Natural killer cell treated with Interleukin-12 subunit alpha and Interleukin-12 subunit beta and Interleukin-15 and Interleukin-18, amount 100 ng/mL, for 72 hours (primary cell): ENCODE results near the gene FUBP3. TPM values are rescaled to one million over a fixed set of nuclear protein-coding genes. Genes with fewer than 3 reads are reported as not detected.

Experiments
- ATAC-seq, 2 donors: fragments of 150-1000 bp; cut with Tn5 transposase in 1 of 2; sonication (Bioruptor Pico), chemical (Tn5 transposase) in 1 of 2; 2 replicates each; pipeline ENCODE4 v1.10.0; 2021
- DNase-seq: peaks from one replicate; pipeline ENCODE4 v3.0.0; 2022; ENCODE audit warnings: low spot score
- H3K27ac Mint-ChIP-seq, 2 donors: 1 replicate in 1 of 2; 2 replicates in 1 of 2; pipeline ENCODE4 v1.8.0; 2022; ENCODE audit warnings: mixed read lengths in 2 of 2, mild to moderate bottlenecking in 1 of 2, moderate library complexity in 1 of 2
- H3K27me3 Mint-ChIP-seq, 2 donors: 1 replicate in 1 of 2; 2 replicates in 1 of 2; pipeline ENCODE4 v1.8.0; 2022; ENCODE audit warnings: mixed read lengths in 2 of 2
- H3K36me3 Mint-ChIP-seq: one replicate; pipeline ENCODE4 v1.8.0; 2022; ENCODE audit warnings: mixed read lengths
- H3K4me1 Mint-ChIP-seq, 2 donors: 1 replicate in 1 of 2; 2 replicates in 1 of 2; pipeline ENCODE4 v1.8.0; 2022; ENCODE audit warnings: low read depth in 2 of 2, mixed read lengths in 2 of 2, mild to moderate bottlenecking in 1 of 2
- H3K4me3 Mint-ChIP-seq: one replicate; pipeline ENCODE4 v1.8.0; 2022; ENCODE audit warnings: mixed read lengths
- H3K9me3 Mint-ChIP-seq: 2 replicates; pipeline ENCODE4 v1.8.0; 2022; ENCODE audit warnings: mixed read lengths
- total RNA-seq, 2 donors: library from RNA; stranded (reverse); gene quantifications; one replicate each; pipeline ENCODE4 v1.2.3, GENCODE V29; 2022

FUBP3 gene
- total RNA-seq, 2 donors from 2014 or later: 43.8 to 47.2 TPM

- H3K27me3 Mint-ChIP-seq: peaks cover 0 to 2% of the 10 kb centered on the region in 2 donors
- no peaks in the 10 kb centered on the region for H3K9me3 Mint-ChIP-seq
- H3K4me3 Mint-ChIP-seq: no peak overlapping the region
- ATAC-seq (no peak), DNase-seq (no peak)
- no peak overlapping the region for H3K27ac Mint-ChIP-seq
- H3K36me3 Mint-ChIP-seq: no peaks in the 10 kb centered on the region
- peaks cover 11 to 15% of the 10 kb centered on the region in 2 donors for H3K4me1 Mint-ChIP-seq
Measured at GRCh38 chr9:130575514-130575913, 3.9 kb upstream of the FUBP3 start.

- peaks cover 17 to 21% of the 10 kb centered on the region in 2 donors for H3K4me1 Mint-ChIP-seq
- H3K4me3 Mint-ChIP-seq: no peak overlapping the region
- peaks cover 0 to 2% of the 10 kb centered on the region in 2 donors for H3K27me3 Mint-ChIP-seq
Measured at GRCh38 chr9:130576176-130576575, 3.2 kb upstream of the FUBP3 start.

DNA sequence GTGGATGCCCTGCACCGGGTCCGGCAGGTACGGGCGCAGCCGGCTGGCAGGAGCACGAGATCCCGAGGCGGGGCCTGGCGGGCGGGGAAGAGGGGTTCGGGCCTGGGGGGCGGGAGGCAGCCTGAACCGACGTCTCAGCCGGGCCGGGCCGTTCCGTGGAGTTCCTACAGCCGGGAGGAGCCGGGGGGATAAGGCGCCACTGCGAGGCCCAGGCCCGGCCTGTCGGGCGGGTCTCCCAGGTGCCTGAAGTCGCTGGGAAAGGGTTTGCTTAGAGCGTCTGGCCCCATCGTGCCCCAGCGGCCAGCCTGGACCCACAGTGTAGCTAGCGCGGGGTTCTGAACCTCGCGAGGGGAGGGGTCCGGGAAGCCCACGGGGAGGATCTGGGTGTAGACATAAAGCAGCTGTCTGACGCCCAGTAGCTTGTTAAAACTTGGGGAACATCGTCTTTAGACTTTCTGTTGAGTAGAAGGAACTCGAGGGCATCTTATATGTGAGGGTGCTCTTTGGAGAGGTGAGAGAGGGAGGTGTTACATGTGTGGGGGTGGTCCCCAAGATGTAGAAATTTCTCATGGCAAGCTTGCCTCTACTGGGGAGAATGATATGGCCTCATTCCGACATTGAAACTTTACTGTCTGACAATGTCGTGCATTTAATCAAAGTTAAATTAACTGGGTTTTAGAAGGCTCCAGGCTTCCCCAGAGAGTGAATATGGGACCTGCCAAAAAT lies 524 bp downstream of the FUBP3 start:
- ATAC-seq (peak in 1 of 2 donors; percentile 45), DNase-seq (no peak)
- Mint-ChIP-seq H3K36me3 (no peaks in the 10 kb centered on the region), H3K27ac (peak overlapping the region; percentile 33 to 93), H3K4me3 (peak overlapping the region; percentile 92), H3K9me3 (no peaks in the 10 kb centered on the region), H3K27me3 (peaks cover 0 to 2% of the 10 kb centered on the region in 2 donors), H3K4me1 (peaks cover 25 to 32% of the 10 kb centered on the region in 2 donors)

More at GRCh38 chr9:130576176-130576575, 3.2 kb upstream of the FUBP3 start:
- H3K9me3 Mint-ChIP-seq: no peaks in the 10 kb centered on the region
- no peak for ATAC-seq
- no peaks in the 10 kb centered on the region for H3K36me3 Mint-ChIP-seq
- no peak overlapping the region for H3K27ac Mint-ChIP-seq
- DNase-seq: no peak

- Mint-ChIP-seq H3K4me1 (peaks cover 34 to 39% of the 10 kb centered on the region in 2 donors), H3K9me3 (no peaks in the 10 kb centered on the region), H3K27ac (peak overlapping the region in 1 of 2 donors; percentile 93), H3K27me3 (no peaks in the 10 kb centered on the region), H3K36me3 (no peaks in the 10 kb centered on the region), H3K4me3 (no peak overlapping the region)
- ATAC-seq: no peak
- no peak for DNase-seq
Measured at GRCh38 chr9:130581766-130582165, 2.4 kb downstream of the FUBP3 start.

- Mint-ChIP-seq H3K27me3 (no peaks in the 10 kb centered on the region), H3K4me1 (peaks cover 37 to 38% of the 10 kb centered on the region in 2 donors), H3K4me3 (no peak overlapping the region), H3K36me3 (no peaks in the 10 kb centered on the region), H3K27ac (no peak overlapping the region), H3K9me3 (no peaks in the 10 kb centered on the region)
- DNase-seq: no peak
- no peak for ATAC-seq
Measured at GRCh38 chr9:130583271-130583670, 3.9 kb downstream of the FUBP3 start.

- DNase-seq (no peak), ATAC-seq (no peak)
- H3K4me3 Mint-ChIP-seq: no peak overlapping the region
- no peaks in the 10 kb centered on the region for H3K9me3 Mint-ChIP-seq
- H3K27me3 Mint-ChIP-seq: no peaks in the 10 kb centered on the region
- no peak overlapping the region for H3K27ac Mint-ChIP-seq
- H3K4me1 Mint-ChIP-seq: peaks cover 10 to 20% of the 10 kb centered on the region in 2 donors
- no peaks in the 10 kb centered on the region for H3K36me3 Mint-ChIP-seq
Measured at GRCh38 chr9:130587921-130588320, 8.5 kb downstream of the FUBP3 start.

GRCh38 chr9:130588416-130588815 lies 9.0 kb downstream of the FUBP3 start:
- DNase-seq (no peak), ATAC-seq (no peak)
- H3K4me3 Mint-ChIP-seq: no peak overlapping the region
- H3K9me3 Mint-ChIP-seq: no peaks in the 10 kb centered on the region
- peaks cover 10 to 20% of the 10 kb centered on the region in 2 donors for H3K4me1 Mint-ChIP-seq
- H3K36me3 Mint-ChIP-seq: no peaks in the 10 kb centered on the region
- no peaks in the 10 kb centered on the region for H3K27me3 Mint-ChIP-seq
- no peak overlapping the region for H3K27ac Mint-ChIP-seq

DNA sequence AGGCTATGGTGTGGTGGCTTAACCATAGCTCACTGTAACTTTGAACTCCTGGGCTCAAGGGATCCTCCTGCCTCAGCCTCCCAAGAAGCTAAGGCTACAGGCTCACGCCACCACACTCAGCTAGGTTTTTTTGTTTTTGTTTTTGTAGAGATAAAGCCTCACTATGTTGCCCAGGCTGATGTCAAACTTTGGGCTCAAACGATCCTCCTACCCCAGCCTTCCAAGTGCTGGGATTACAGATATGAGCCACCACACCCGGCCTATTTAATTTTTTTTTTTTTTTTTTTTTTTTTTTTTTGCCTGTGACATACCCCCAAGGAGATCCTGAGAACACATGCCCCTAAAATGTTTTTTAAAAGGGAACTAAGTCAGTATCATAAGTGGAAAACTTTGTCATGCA lies 10.4 kb downstream of the FUBP3 start:
- Mint-ChIP-seq H3K27ac (no peak overlapping the region), H3K4me1 (peaks cover 10 to 20% of the 10 kb centered on the region in 2 donors), H3K36me3 (no peaks in the 10 kb centered on the region), H3K4me3 (no peak overlapping the region), H3K9me3 (no peaks in the 10 kb centered on the region), H3K27me3 (no peaks in the 10 kb centered on the region)
- ATAC-seq: no peak
- no peak for DNase-seq

- Mint-ChIP-seq H3K9me3 (no peaks in the 10 kb centered on the region), H3K27me3 (no peaks in the 10 kb centered on the region), H3K27ac (no peak overlapping the region), H3K4me1 (peaks cover 8 to 18% of the 10 kb centered on the region in 2 donors), H3K36me3 (no peaks in the 10 kb centered on the region), H3K4me3 (no peak overlapping the region)
- no peak for ATAC-seq
- no peak for DNase-seq
Measured at GRCh38 chr9:130590305-130590704, 10.9 kb downstream of the FUBP3 start.

DNA sequence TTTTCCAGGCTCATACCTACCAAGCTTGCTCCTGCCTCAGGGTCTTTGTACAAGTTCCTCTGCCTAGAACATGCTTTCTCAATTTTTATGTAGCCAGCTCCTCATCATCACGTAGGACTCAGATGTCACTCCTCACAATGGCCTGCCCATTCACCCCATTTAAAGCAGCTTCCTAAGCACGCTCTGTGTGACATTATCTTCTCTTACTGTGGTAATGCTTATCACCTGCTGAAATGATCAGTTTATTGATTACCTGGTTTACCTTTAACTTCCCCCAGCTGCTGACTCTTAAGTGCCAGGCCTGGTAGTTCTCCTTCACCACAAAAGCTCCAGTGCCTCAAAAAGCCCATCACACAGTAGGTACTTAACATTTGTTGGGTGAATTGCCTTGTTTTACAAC lies 13.6 kb downstream of the FUBP3 start:
- no peak for ATAC-seq
- no peaks in the 10 kb centered on the region for H3K36me3 Mint-ChIP-seq
- H3K9me3 Mint-ChIP-seq: no peaks in the 10 kb centered on the region
- no peak for DNase-seq
- peaks cover 4 to 9% of the 10 kb centered on the region in 2 donors for H3K4me1 Mint-ChIP-seq
- H3K27ac Mint-ChIP-seq: no peak overlapping the region
- no peak overlapping the region for H3K4me3 Mint-ChIP-seq
- no peaks in the 10 kb centered on the region for H3K27me3 Mint-ChIP-seq

GRCh38 chr9:130597228-130597627 lies 17.9 kb downstream of the FUBP3 start:
- Mint-ChIP-seq H3K4me3 (no peak overlapping the region), H3K27ac (no peak overlapping the region), H3K4me1 (no peaks in the 10 kb centered on the region), H3K36me3 (peaks cover 8% of the 10 kb centered on the region), H3K27me3 (no peaks in the 10 kb centered on the region), H3K9me3 (no peaks in the 10 kb centered on the region)
- ATAC-seq (no peak), DNase-seq (no peak)

DNA sequence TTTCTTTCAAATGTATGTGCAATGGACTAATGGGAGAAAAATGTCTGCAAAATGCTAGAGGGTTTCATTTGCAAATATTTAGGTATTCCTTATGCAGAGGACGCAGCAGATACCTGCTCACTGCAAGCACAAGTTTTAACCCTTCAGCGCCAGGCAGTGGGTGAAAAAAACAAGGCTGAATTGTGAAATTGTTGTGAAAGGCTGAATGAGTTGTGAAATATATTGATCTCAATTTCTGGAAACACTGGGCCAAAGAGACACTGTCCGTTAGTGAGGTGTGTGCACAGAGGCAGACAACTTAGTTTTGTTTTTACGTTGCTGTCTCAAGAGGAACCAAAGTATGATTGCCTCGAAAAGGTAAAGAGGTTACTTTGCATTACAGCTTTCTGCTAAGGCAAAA lies 18.8 kb downstream of the FUBP3 start:
- DNase-seq: no peak
- H3K4me1 Mint-ChIP-seq: no peaks in the 10 kb centered on the region
- ATAC-seq: no peak
- no peak overlapping the region for H3K27ac Mint-ChIP-seq
- H3K4me3 Mint-ChIP-seq: no peak overlapping the region
- H3K9me3 Mint-ChIP-seq: no peaks in the 10 kb centered on the region
- peaks cover 8% of the 10 kb centered on the region for H3K36me3 Mint-ChIP-seq
- no peaks in the 10 kb centered on the region for H3K27me3 Mint-ChIP-seq

DNA sequence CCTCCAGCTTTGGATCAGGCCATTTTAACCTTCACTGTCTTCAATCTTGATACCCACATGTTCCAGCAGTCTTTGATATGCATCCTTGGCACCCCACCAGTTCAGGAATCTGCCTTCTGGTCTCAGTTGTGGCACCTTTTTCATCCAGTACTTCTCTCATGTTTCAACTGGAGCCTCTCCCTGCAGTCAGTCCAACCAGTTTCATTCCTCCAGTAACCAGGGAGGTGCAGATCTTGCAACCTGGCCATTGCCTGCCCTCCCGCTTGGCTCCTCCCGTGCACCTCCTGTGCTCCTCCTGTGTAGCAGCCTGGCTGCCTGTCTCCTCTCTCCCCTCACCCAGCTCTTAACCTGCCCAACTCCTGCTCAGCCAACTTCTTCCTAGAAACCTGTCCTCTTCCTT lies 20.2 kb downstream of the FUBP3 start:
- DNase-seq: no peak
- H3K4me1 Mint-ChIP-seq: peaks cover 0 to 2% of the 10 kb centered on the region in 2 donors
- no peak overlapping the region for H3K27ac Mint-ChIP-seq
- peaks cover 8% of the 10 kb centered on the region for H3K36me3 Mint-ChIP-seq
- no peak overlapping the region for H3K4me3 Mint-ChIP-seq
- no peaks in the 10 kb centered on the region for H3K9me3 Mint-ChIP-seq
- H3K27me3 Mint-ChIP-seq: no peaks in the 10 kb centered on the region
- ATAC-seq: no peak

DNA sequence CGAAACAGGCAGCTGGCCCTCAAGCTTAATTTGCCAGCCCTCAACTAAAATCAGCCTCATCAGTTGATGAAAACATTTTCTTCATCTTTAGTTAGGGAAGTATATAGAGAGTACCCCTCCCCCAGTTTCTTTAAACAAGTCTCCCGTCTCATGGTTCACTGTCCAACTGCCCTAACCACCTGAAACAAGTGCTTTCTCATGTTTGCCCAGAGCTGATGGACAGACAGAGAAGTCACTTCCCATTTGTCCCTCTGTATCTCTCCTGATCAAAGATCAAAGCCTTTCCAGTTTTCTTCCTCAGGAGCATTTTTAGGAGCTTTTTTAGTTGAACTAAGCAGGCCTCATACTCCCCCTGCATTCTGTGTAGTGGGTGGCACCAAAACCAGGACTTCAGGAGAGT lies 21.7 kb downstream of the FUBP3 start:
- H3K4me3 Mint-ChIP-seq: no peak overlapping the region
- no peak for ATAC-seq
- no peaks in the 10 kb centered on the region for H3K27me3 Mint-ChIP-seq
- DNase-seq: no peak
- H3K27ac Mint-ChIP-seq: no peak overlapping the region
- H3K4me1 Mint-ChIP-seq: peaks cover 0 to 6% of the 10 kb centered on the region in 2 donors
- no peaks in the 10 kb centered on the region for H3K9me3 Mint-ChIP-seq
- peaks cover 8% of the 10 kb centered on the region for H3K36me3 Mint-ChIP-seq

- peaks cover 8% of the 10 kb centered on the region for H3K36me3 Mint-ChIP-seq
Measured at GRCh38 chr9:130604295-130604694, 24.9 kb downstream of the FUBP3 start.

More at GRCh38 chr9:130604295-130604694, 24.9 kb downstream of the FUBP3 start:
- Mint-ChIP-seq H3K27me3 (no peaks in the 10 kb centered on the region), H3K9me3 (no peaks in the 10 kb centered on the region), H3K4me1 (peaks cover 0 to 6% of the 10 kb centered on the region in 2 donors), H3K27ac (no peak overlapping the region), H3K4me3 (no peak overlapping the region)
- ATAC-seq (no peak), DNase-seq (no peak)
